Measurements from ENCODE around the gene BCL11B.

The BCL11B gene

GRCh38 chr14:99196310-99196650 lies 75.7 kb downstream of the BCL11B start:
- Histone ChIP-seq H3K79me2 (ENCODE audit: insufficient read depth, low read length) (no peaks in the 10 kb centered on the region), H3K9me3 (ENCODE audit: low read length) (no peaks in the 10 kb centered on the region), H3K27me3 (ENCODE audit: insufficient read depth, low read length) (no peaks in the 10 kb centered on the region), H3K36me3 (ENCODE audit: insufficient read depth, low read length) (no peaks in the 10 kb centered on the region), H2AFZ (ENCODE audit: low read length) (no peak overlapping the region), H4K20me1 (ENCODE audit: insufficient read depth, low read length) (no peaks in the 10 kb centered on the region), H3K4me2 (ENCODE audit: low read length) (no peak overlapping the region), H3K27ac (ENCODE audit: low read depth, low read length, poor library complexity, severe bottlenecking) (no peak overlapping the region), H3K4me1 (ENCODE audit: insufficient read depth, low read length, severe bottlenecking) (no peaks in the 10 kb centered on the region), H3K9ac (ENCODE audit: low read length) (no peak overlapping the region), H3F3A (ENCODE audit: insufficient read depth, low read length) (no peaks in the 10 kb centered on the region), H3K4me3 (ENCODE audit: low read depth, low read length, poor library complexity, severe bottlenecking) (no peak overlapping the region), H3K9me2 (ENCODE audit: low read depth, low read length) (no peaks in the 10 kb centered on the region)
- TF ChIP-seq CTCF (IDR thresholded peaks at IDR 0.05; ENCODE audit: low read length) (no peak), EZH2 (IDR thresholded peaks at IDR 0.05; ENCODE audit: borderline replicate concordance, low read length) (no peak)

DNA sequence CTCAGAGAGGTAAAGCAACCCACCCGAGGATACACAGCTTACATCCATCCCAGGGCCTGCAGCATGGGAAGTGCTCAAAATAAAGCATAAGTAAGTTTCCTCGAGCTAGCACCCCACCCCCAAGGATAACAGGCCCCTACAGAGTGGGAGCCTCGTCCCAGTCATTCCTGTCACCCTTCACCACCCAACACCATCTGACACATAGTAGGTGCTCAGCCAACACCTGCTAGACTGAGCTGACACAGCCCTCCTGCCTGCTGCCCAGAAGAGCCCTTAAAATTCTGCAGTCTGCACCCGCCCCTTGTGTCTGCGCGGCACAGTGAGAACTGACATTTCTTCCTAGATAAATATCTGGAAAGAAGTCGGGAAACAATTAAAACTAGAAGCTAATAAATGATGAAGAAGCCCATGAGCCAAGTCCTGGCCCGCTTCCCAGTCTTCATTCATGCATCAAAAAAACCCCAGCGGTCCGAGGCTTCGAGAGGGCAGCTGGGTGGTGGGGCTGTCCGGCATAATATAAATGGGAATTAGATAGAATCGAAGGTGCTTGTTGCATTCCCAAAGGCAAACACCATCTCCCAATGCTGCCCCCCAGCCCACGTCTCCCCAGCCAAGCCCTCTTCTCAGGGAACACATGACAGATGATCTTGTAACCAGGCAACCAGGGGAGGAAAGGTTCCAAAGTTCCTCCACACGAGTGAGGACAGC lies 76.2 kb downstream of the BCL11B start:
- no peak overlapping the region for H3K27ac ChIP-seq (ENCODE audit: low read depth, low read length, poor library complexity, severe bottlenecking)
- no peaks in the 10 kb centered on the region for H3F3A ChIP-seq (ENCODE audit: insufficient read depth, low read length)
- TF ChIP-seq EZH2 (IDR thresholded peaks at IDR 0.05; ENCODE audit: borderline replicate concordance, low read length) (no peak), CTCF (IDR thresholded peaks at IDR 0.05; ENCODE audit: low read length) (no peak)
- H3K4me2 ChIP-seq (ENCODE audit: low read length), result no peak overlapping the region
- no peak overlapping the region for H3K4me3 ChIP-seq (ENCODE audit: low read depth, low read length, poor library complexity, severe bottlenecking)
- no peaks in the 10 kb centered on the region for H4K20me1 ChIP-seq (ENCODE audit: insufficient read depth, low read length)
- H3K9ac ChIP-seq (ENCODE audit: low read length), result no peak overlapping the region
- no peak overlapping the region for H2AFZ ChIP-seq (ENCODE audit: low read length)
- H3K36me3 ChIP-seq (ENCODE audit: insufficient read depth, low read length), result no peaks in the 10 kb centered on the region
- no peaks in the 10 kb centered on the region for H3K27me3 ChIP-seq (ENCODE audit: insufficient read depth, low read length)
- H3K79me2 ChIP-seq (ENCODE audit: insufficient read depth, low read length), result no peaks in the 10 kb centered on the region
- H3K9me2 ChIP-seq (ENCODE audit: low read depth, low read length), result no peaks in the 10 kb centered on the region
- no peaks in the 10 kb centered on the region for H3K4me1 ChIP-seq (ENCODE audit: insufficient read depth, low read length, severe bottlenecking)
- H3K9me3 ChIP-seq (ENCODE audit: low read length), result no peaks in the 10 kb centered on the region

GRCh38 chr14:99194736-99195135 lies 77.3 kb downstream of the BCL11B start:
- Histone ChIP-seq H3K79me2 (ENCODE audit: insufficient read depth, low read length) (no peaks in the 10 kb centered on the region), H3K27ac (ENCODE audit: low read depth, low read length, poor library complexity, severe bottlenecking) (no peak overlapping the region), H3K4me1 (ENCODE audit: insufficient read depth, low read length, severe bottlenecking) (no peaks in the 10 kb centered on the region), H3K9me3 (ENCODE audit: low read length) (no peaks in the 10 kb centered on the region), H3K4me3 (ENCODE audit: low read depth, low read length, poor library complexity, severe bottlenecking) (no peak overlapping the region), H4K20me1 (ENCODE audit: insufficient read depth, low read length) (no peaks in the 10 kb centered on the region), H3K9ac (ENCODE audit: low read length) (no peak overlapping the region), H3K27me3 (ENCODE audit: insufficient read depth, low read length) (no peaks in the 10 kb centered on the region), H3K9me2 (ENCODE audit: low read depth, low read length) (no peaks in the 10 kb centered on the region), H3K4me2 (ENCODE audit: low read length) (no peak overlapping the region), H3F3A (ENCODE audit: insufficient read depth, low read length) (no peaks in the 10 kb centered on the region), H3K36me3 (ENCODE audit: insufficient read depth, low read length) (no peaks in the 10 kb centered on the region), H2AFZ (ENCODE audit: low read length) (no peak overlapping the region)
- TF ChIP-seq CTCF (IDR thresholded peaks at IDR 0.05; ENCODE audit: low read length) (no peak), EZH2 (IDR thresholded peaks at IDR 0.05; ENCODE audit: borderline replicate concordance, low read length) (no peak)
